Adipocyte (in vitro differentiated cells): ENCODE measurements around the gene LRMDA.

ENCODE experiments used
- DNase-seq: peaks from one replicate; pipeline ENCODE4 v3.0.0-alpha.2; 2015; ENCODE audit warnings: low read depth
- H3K27me3 ChIP-seq: replicated peaks from 2 replicates; pipeline ENCODE4 v1.7.0; 2013; ENCODE audit warnings: mild to moderate bottlenecking, low read length, moderate library complexity; ENCODE audit not compliant: control insufficient read depth, insufficient read depth
- H3K36me3 ChIP-seq: 2 replicates; pipeline ENCODE4 v1.7.0; 2013; ENCODE audit warnings: low read length, mild to moderate bottlenecking, moderate library complexity; ENCODE audit not compliant: control insufficient read depth, insufficient read depth, severe bottlenecking
- H3K4me1 ChIP-seq: 2 replicates; pipeline ENCODE4 v1.7.0; 2013; ENCODE audit warnings: mild to moderate bottlenecking, low read length, moderate library complexity; ENCODE audit not compliant: control insufficient read depth, insufficient read depth
- H3K4me3 ChIP-seq: 2 replicates; pipeline ENCODE4 v1.7.0; 2013; ENCODE audit warnings: mild to moderate bottlenecking, low read length, moderate library complexity
- H3K9ac ChIP-seq: 2 replicates; pipeline ENCODE4 v1.7.0; 2013; ENCODE audit warnings: mild to moderate bottlenecking, low read length, moderate library complexity
- H3K9me3 ChIP-seq: 2 replicates; pipeline ENCODE4 v1.7.0; 2013; ENCODE audit warnings: mild to moderate bottlenecking, low read length, moderate library complexity; ENCODE audit not compliant: control insufficient read depth

Gene LRMDA

DNA sequence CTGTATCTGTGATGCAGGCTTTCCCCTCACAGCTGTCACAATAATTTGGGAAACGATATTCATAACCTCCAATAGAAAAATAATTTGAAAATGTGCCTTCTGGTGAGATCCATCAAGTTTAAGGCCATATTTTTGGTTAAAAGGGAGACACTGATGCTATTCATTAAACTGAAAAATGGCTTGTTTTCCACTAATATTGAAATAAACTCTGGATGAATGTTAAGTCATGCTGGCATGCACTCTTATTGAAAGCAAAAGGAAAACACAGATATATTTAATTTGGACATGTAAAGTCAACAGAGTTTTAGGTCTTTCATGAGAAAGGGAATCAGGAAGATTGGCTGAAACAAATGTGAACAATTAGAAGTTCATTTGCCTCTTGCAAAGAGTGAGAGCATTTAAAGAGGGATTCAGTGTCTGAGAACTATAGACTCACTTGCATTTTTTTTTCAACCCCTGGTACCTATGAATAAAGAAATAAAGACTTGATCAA lies 879.2 kb downstream of the LRMDA start:
- DNase-seq: no peak
- H3K9ac ChIP-seq: peak overlapping the region; percentile 9

DNA sequence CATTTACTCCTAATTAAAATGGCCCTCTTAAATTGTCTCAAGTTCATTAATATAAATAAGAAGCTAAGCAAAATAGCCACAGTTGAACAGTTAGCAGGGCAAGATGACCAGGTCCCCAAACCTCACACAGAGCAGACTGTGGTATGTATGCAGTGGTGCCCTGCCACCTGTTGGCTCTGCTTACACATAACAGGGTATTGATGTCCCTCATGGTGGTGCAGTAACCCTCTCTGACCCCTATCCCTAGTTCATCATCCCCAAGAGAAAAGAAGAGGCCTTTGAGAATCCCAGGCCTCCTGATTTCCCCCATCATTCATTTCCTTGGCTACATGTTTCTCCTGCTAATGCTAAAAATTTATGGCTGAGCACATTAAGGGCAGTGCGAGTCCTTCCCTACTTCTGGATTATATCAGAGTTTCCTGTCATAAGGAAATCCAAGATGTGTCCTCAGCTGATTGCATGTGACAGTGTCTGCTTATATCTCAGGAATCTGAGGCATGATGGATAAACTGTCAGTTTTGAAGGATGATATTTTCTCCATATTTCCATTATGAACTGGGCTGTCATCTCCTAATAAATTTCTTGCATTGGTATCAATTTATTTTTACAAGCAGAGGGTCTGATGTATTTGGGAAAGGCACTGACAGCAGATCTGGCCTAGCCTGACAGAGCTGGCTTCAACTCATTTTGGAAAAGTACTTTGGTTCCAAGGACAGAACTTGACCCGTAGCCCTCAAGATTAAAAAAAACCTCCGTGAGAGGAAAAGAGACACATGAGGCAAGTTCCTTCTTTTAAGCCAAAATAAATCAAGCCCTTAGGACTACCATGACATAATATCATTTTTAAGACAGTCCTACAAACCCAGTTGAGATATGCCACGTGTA lies 880.6 kb downstream of the LRMDA start:
- Histone ChIP-seq H3K4me3 (no peak overlapping the region), H3K4me1 (peaks cover 32% of the 10 kb centered on the region), H3K9ac (peak overlapping the region; percentile 13), H3K9me3 (peaks cover 4% of the 10 kb centered on the region), H3K27me3 (no peaks in the 10 kb centered on the region), H3K36me3 (no peaks in the 10 kb centered on the region)
- DNase-seq: peak; percentile 33

More for the DNA sequence above, 879.2 kb downstream of the LRMDA start:
- peaks cover 35% of the 10 kb centered on the region for H3K4me1 ChIP-seq
- no peaks in the 10 kb centered on the region for H3K36me3 ChIP-seq
- no peaks in the 10 kb centered on the region for H3K27me3 ChIP-seq
- no peaks in the 10 kb centered on the region for H3K9me3 ChIP-seq
- H3K4me3 ChIP-seq: no peak overlapping the region

DNA sequence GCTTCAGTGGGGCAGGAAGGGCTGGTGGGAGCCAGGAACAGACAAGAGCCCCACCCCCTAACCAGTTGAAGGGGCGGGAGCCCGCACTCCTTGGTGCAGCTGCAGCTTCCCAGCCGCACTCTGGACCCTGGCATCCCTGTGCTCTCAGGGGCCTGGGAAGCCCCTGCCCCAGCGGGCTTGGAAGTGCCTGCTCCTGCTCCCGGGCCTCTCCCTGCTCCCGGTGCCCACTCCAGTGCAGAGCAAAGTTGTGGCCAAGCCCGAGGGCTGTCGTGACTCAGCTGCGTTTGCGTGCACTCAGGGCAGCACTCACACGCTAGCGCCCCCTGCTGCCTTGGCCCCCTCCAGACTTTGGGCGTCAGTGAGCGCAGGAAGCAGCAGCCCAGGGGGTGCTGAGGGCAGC lies 883.8 kb downstream of the LRMDA start:
- DNase-seq: no peak
- no peaks in the 10 kb centered on the region for H3K36me3 ChIP-seq
- no peak overlapping the region for H3K4me3 ChIP-seq
- no peak overlapping the region for H3K9ac ChIP-seq
- peaks cover 20% of the 10 kb centered on the region for H3K4me1 ChIP-seq
- peaks cover 7% of the 10 kb centered on the region for H3K9me3 ChIP-seq
- no peaks in the 10 kb centered on the region for H3K27me3 ChIP-seq

DNA sequence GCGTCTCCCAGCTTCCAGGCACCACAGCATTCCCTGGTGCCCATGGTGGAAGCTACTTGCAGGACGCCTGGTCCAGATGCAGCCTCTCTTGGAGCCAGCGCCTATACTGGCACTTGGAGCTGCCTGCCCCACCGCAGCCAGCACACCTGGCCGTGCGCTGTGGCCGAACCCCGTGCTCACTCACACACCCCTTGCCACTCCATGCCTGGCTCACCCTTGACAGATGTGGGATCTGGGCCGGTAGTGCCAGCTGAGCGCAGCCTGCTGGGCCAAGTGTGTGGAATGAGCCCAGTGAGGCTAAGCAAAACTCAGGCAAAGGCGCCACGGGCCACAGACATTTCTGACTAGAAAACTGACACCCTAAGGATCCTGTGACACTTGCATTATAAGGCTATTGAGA lies 884.8 kb downstream of the LRMDA start:
- Histone ChIP-seq H3K9ac (no peak overlapping the region), H3K4me3 (no peak overlapping the region), H3K9me3 (peaks cover 7% of the 10 kb centered on the region), H3K4me1 (peaks cover 15% of the 10 kb centered on the region), H3K27me3 (no peaks in the 10 kb centered on the region), H3K36me3 (no peaks in the 10 kb centered on the region)
- DNase-seq: no peak

DNA sequence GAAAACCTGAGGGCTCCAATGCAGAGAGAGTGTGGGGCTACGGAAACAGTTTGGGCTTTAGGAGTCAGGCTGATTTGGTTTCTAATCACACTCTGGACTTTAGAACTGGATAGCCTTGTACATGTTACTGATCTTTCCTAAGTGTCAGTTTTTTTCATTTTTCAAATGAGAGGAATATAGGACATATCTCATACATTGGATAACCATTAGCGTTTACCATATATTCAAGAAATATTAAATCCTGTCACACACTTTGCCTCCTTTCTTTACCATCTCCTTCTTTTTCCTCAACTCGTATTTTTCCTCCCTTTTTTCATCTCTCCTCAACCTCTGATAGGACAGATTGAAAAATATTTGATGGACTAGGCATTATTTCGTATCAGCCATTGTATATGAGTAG lies 885.7 kb downstream of the LRMDA start:
- no peaks in the 10 kb centered on the region for H3K36me3 ChIP-seq
- H3K4me1 ChIP-seq: peaks cover 8% of the 10 kb centered on the region
- no peaks in the 10 kb centered on the region for H3K27me3 ChIP-seq
- no peak overlapping the region for H3K9ac ChIP-seq
- DNase-seq: no peak
- H3K9me3 ChIP-seq: peaks cover 7% of the 10 kb centered on the region
- no peak overlapping the region for H3K4me3 ChIP-seq

DNA sequence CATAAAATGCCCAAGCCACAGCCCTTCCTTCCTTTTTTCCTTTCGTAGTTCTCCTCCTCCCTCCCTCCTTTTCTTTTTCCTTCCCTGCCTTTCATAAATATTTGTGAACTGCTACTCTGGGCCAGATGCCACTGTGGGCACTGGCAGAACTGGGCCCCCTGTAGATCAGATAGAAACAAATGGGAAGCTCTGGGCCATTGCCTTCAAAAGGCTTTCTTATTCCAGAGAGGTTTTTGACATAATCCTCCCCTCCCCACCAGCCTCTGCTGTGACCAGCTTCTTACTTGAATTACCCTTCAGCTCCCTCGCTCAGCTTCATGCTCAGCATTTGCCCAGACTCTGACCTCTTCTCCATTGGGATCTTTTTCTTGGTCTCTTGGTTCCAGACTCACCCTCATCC lies 886.8 kb downstream of the LRMDA start:
- no peak for DNase-seq
- Histone ChIP-seq H3K9me3 (peaks cover 7% of the 10 kb centered on the region), H3K36me3 (no peaks in the 10 kb centered on the region), H3K4me3 (no peak overlapping the region), H3K27me3 (no peaks in the 10 kb centered on the region), H3K4me1 (no peaks in the 10 kb centered on the region), H3K9ac (no peak overlapping the region)

DNA sequence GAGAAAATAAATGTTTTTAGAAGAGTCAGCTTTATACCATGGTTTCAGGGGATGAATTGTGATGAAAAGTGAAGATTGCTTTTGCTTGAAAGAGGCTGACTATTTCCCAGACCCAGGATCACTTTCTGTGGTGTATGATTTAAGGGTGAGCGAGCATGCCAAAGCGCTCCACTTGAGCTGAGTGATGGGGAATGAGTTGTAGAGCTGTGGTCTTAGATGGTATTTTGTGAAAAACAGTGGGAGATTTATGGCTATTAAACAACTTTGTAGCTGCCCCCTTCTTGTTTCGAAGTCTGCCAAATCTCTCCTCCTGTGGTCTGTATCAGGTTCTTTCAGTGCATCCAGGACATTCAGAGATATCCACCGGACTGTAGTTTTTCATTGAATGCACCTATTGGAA lies 888.2 kb downstream of the LRMDA start:
- H3K9me3 ChIP-seq: peaks cover 7% of the 10 kb centered on the region
- H3K4me3 ChIP-seq: no peak overlapping the region
- no peak for DNase-seq
- peaks cover 10% of the 10 kb centered on the region for H3K4me1 ChIP-seq
- H3K27me3 ChIP-seq: no peaks in the 10 kb centered on the region
- H3K9ac ChIP-seq: no peak overlapping the region
- no peaks in the 10 kb centered on the region for H3K36me3 ChIP-seq

DNA sequence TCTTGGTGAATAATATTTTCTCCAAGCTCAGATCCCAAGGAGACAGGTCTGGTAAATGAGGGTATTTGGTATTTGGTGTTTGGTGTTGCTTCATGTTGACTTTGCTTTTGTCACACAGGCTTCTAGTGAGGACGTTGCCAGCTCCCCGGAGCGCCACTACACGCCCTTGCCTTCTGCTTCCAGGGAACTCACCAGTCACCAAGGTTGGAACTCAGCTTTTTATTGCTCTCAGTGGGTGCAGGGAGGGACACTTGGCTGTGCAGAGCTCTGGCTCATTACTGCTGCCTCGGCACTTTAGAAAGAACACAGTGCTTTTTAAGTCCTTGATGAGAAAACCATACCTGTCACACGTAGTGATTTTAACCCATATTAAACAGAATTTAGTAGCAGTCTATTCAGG lies 892.9 kb downstream of the LRMDA start:
- Histone ChIP-seq H3K9me3 (no peaks in the 10 kb centered on the region), H3K4me3 (no peak overlapping the region), H3K27me3 (no peaks in the 10 kb centered on the region), H3K36me3 (no peaks in the 10 kb centered on the region), H3K9ac (no peak overlapping the region), H3K4me1 (peaks cover 14% of the 10 kb centered on the region)
- DNase-seq: no peak

DNA sequence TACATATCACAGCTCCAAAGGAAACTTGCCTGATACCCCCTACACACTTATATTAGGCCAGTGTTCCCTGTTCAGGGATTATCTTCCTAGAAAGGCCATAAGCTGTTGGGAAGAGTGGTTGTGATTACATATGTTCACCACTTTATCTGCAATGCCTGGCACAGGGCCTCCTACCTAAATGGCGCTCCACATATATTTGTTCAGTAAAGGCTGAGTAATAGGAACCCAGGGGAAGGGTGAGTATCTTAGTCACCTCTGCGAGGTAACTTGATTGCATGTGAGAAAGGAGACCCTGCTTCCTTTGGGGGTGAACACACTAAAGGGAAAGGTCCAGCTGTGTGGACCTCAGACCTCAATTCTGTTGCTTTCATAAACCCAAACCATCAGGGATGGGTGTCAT lies 896.0 kb downstream of the LRMDA start:
- H3K9ac ChIP-seq: no peak overlapping the region
- H3K4me3 ChIP-seq: no peak overlapping the region
- H3K9me3 ChIP-seq: no peaks in the 10 kb centered on the region
- H3K27me3 ChIP-seq: no peaks in the 10 kb centered on the region
- DNase-seq: no peak
- peaks cover 20% of the 10 kb centered on the region for H3K4me1 ChIP-seq
- H3K36me3 ChIP-seq: no peaks in the 10 kb centered on the region

DNA sequence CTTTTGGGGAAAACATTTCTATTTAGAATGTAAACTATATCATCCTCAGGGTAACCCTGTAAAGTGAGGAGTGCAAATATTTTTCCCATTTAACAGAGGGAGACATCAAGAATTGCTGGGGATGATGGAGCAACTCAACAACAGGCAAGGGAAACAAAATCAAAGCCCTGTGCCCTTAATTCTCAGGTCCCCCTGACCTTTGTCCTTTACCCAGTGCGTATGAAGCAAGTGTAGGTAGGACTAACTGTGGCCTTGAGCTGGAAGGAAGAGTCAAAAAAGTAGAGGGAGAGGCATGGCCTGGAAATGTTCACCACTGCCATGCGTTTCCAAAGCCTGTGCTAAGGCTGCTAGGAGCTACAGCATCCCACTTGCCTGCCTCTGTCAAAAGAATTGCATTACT lies 896.9 kb downstream of the LRMDA start:
- Histone ChIP-seq H3K4me3 (no peak overlapping the region), H3K9me3 (no peaks in the 10 kb centered on the region), H3K27me3 (no peaks in the 10 kb centered on the region), H3K9ac (no peak overlapping the region), H3K36me3 (no peaks in the 10 kb centered on the region), H3K4me1 (peaks cover 20% of the 10 kb centered on the region)
- DNase-seq: no peak

DNA sequence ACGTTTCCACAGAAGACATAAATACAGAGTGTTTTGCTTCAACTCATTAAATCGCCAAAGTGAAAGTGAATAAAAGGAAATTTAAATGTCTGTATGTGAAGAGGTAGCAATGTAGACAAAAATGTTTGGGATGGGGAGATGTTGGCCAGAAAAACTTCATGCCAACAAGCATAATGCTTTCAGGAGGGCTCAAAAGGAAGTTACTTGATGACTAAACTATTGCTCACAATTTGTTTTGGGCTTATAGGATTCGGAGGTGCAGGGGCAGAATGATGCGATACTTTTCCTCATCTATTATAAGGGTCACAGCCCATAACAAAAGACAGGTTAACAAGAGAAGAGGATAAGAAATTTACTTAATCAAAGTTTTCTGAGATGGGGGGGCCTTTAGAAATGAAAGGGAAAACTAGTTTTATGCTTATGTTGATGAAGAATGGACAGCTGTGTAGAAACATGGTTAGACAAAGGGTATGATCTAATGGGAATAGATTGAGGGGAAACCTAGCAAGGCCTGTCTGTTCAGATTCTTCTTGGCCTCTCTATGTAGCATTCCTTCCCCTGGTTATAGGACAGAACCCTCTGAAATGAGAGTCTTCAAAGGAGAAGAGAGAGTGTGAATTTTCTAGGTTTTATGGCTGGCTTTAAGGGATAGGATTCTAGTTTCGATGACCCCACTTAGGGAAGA lies 898.6 kb downstream of the LRMDA start:
- DNase-seq: peak; percentile 46
- Histone ChIP-seq H3K36me3 (no peaks in the 10 kb centered on the region), H3K9ac (no peak overlapping the region), H3K4me1 (peaks cover 7% of the 10 kb centered on the region), H3K27me3 (no peaks in the 10 kb centered on the region), H3K4me3 (no peak overlapping the region), H3K9me3 (no peaks in the 10 kb centered on the region)
